T1000 (cell line): ENCODE measurements around the gene NINJ2.
"Not testable (repeated sequence)": the region's sequence is repeated elsewhere in the genome, so short reads cannot be mapped to it uniquely, and the experiment has no call there.

Experiments used
- DNase-seq: peaks from one replicate; lab custom pipeline; 2025; ENCODE audit warnings: mixed read lengths; lab: John Stamatoyannopoulos, UW

The NINJ2 gene

GRCh38 chr12:586318-587071 lies 76.8 kb downstream of the NINJ2 start:
- DNase-seq, result no peak

GRCh38 chr12:585062-586061 lies 77.9 kb downstream of the NINJ2 start:
- DNase-seq, result no peak

- no peak for DNase-seq
Measured at GRCh38 chr12:583251-583869, 79.9 kb downstream of the NINJ2 start.

- no peak for DNase-seq
Measured at GRCh38 chr12:581746-582145, 81.5 kb downstream of the NINJ2 start.

- DNase-seq, result no peak
Measured at GRCh38 chr12:581321-581720, 81.9 kb downstream of the NINJ2 start.

GRCh38 chr12:580813-581212 lies 82.4 kb downstream of the NINJ2 start:
- DNase-seq, result no peak

GRCh38 chr12:579420-580110 lies 83.7 kb downstream of the NINJ2 start:
- no peak for DNase-seq

- no peak for DNase-seq
Measured at GRCh38 chr12:578748-579419, 84.4 kb downstream of the NINJ2 start.

GRCh38 chr12:577994-578747 lies 85.1 kb downstream of the NINJ2 start:
- not testable (repeated sequence) for DNase-seq

- no peak for DNase-seq
Measured at GRCh38 chr12:576615-577110, 86.6 kb downstream of the NINJ2 start.

- DNase-seq, result peak; percentile 75
Measured at GRCh38 chr12:575948-576614, 87.2 kb downstream of the NINJ2 start.

- DNase-seq, result no peak
Measured at GRCh38 chr12:575129-575502, 88.1 kb downstream of the NINJ2 start.

- DNase-seq, result no peak
Measured at GRCh38 chr12:574475-575128, 88.6 kb downstream of the NINJ2 start.

GRCh38 chr12:573232-573631 lies 90.0 kb downstream of the NINJ2 start:
- DNase-seq, result no peak

- no peak for DNase-seq
Measured at GRCh38 chr12:572532-572899, 90.7 kb downstream of the NINJ2 start.

- DNase-seq, result peak; percentile 61
Measured at GRCh38 chr12:571795-572531, 91.3 kb downstream of the NINJ2 start.

GRCh38 chr12:570921-571794 lies 92.1 kb downstream of the NINJ2 start:
- peak; percentile 64 for DNase-seq
